NB4 (cell line): Measurements from ENCODE around the gene SSUH2.

Experiments
- DNase-seq: peaks from one replicate; pipeline ENCODE4 v3.0.0; 2010; ENCODE audit warnings: low read depth
- H3K4me3 ChIP-seq: one replicate; pipeline ENCODE4 v1.5.1; 2011; ENCODE audit warnings: mild to moderate bottlenecking, low read depth, low read length, moderate library complexity
- CTCF ChIP-seq: IDR thresholded peaks from one replicate; pipeline ENCODE4 v1.5.1; 2012; ENCODE audit warnings: low read depth, low read length
- MYC ChIP-seq: IDR thresholded peaks from 2 replicates; pipeline ENCODE4 v1.6.1; 2011; ENCODE audit warnings: low read depth, low read length
- POLR2A ChIP-seq: IDR thresholded peaks from 2 replicates; pipeline ENCODE4 v1.6.1; 2011; ENCODE audit warnings: mild to moderate bottlenecking; ENCODE audit not compliant: insufficient read length; ENCODE audit errors: extremely low read depth
- TF ChIP-seq, protein P1 (sequence below): IDR thresholded peaks from 2 replicates; pipeline ENCODE4 v1.6.1; 2011; ENCODE audit warnings: low read depth, low read length

SSUH2 gene

GRCh38 chr3:8621141-8621540, 23.5 kb downstream of the SSUH2 start:
- no peak overlapping the region for H3K4me3 ChIP-seq
- DNase-seq, result no peak
- no peak for TF ChIP-seq MYC
- TF ChIP-seq POLR2A, result no peak
- TF ChIP-seq, protein P1, sequence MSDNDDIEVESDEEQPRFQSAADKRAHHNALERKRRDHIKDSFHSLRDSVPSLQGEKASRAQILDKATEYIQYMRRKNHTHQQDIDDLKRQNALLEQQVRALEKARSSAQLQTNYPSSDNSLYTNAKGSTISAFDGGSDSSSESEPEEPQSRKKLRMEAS, result no peak
- TF ChIP-seq CTCF, result no peak

DNA sequence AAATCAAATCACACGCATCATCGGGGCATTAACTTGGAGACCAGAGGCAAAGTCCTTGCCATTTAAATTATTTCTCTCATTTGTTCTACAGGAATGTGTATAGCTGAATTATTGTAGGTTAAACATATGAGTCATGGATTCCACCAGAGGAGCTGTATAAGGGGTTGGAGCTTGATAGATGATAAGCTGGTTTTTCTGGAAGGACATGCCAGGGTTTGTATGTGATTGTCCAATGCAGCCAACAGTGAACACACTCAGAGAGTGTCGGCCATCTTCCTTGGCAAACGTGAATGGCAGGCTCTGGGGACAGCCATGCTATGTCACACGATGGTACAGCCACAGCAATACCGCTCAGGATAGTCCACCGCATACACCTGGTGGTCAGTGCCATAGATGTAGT, 25.1 kb downstream of the SSUH2 start:
- no peak overlapping the region for H3K4me3 ChIP-seq
- DNase-seq, result no peak
- TF ChIP-seq POLR2A (no peak), CTCF (no peak), MYC (no peak)
- TF ChIP-seq, protein P1, result no peak

- DNase-seq, result no peak
- no peak overlapping the region for H3K4me3 ChIP-seq
- TF ChIP-seq MYC (no peak), POLR2A (no peak), CTCF (no peak)
- TF ChIP-seq, protein P1, result no peak
Measured at GRCh38 chr3:8618950-8619349, 25.6 kb downstream of the SSUH2 start.

DNA sequence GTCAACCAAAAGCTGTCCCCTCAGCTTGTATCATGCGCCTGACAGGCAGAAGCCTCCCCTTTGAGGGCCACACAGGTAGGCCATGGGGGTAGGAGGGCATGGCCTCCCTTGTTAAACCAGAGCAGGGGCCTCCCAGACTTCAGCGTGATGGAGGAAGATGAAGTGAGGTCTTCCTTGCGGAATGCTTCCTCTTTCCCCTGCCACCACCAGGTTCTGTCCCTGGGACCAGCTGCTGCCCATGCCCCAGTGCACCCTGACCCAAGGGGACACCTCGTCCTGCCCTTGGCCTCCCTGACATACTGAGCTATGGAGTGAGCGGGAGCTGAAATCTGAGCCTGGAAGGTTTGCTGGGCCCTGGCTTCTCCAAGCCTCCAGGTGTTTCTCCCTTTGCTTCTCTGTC, 26.7 kb downstream of the SSUH2 start:
- no peak for DNase-seq
- no peak overlapping the region for H3K4me3 ChIP-seq
- TF ChIP-seq CTCF (no peak), POLR2A (no peak), MYC (no peak)

GRCh38 chr3:8610951-8611350, 33.6 kb downstream of the SSUH2 start:
- DNase-seq, result no peak
- TF ChIP-seq, protein P1, result no peak
- TF ChIP-seq CTCF (no peak), MYC (no peak), POLR2A (no peak)
- H3K4me3 ChIP-seq, result no peak overlapping the region

DNA sequence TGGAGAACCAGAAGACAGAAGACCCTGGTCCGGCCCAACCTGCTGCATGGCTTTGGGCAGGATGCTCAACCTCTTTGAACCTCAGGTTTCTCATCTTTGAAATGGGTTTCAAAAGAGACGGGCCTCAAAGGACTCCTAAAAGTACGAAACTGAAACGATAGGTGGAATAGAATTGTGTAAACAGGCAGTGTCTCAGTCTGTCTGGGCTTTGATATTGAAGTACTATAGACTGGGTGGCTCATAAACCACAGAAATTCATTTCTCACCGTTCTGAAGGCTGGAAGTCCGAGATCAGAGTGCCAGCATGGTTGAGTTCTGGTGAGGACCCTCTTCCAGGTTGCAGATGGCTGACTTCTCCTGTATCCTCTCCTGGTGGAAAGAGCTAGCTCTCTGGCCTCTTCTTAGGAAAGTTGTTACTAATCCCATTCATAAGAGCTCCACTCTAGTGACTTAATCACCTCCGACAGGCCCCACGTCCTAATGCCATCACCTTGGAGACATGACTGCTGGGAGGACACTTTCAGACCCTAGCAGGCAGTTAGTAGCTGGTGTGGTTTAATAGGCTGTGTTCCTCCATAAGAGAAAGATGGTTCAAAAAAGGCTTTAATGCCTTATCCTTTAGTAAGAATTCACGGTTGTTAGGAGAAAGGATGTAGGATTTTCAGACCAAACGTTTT, 35.7 kb downstream of the SSUH2 start:
- no peak overlapping the region for H3K4me3 ChIP-seq
- no peak for TF ChIP-seq POLR2A
- TF ChIP-seq, protein P1, result no peak
- no peak for TF ChIP-seq CTCF
- no peak for TF ChIP-seq MYC
- no peak for DNase-seq
